Left lung (tissue), 10 donors: Measurements from ENCODE around the gene ANKMY1. TPM values are rescaled to one million over a fixed set of nuclear protein-coding genes. Genes with fewer than 3 reads are reported as not detected.

Experiments
- ATAC-seq: fragments of 200-7000 bp; cut with Tn5 transposase; one replicate; pipeline ENCODE4 v1.9.1; 2020; ENCODE audit warnings: moderate library complexity
- DNase-seq, 4 donors: peaks; one replicate each; pipeline ENCODE4 v3.0.0-alpha.2; 2013 to 2020
- H3K27ac ChIP-seq, 2 donors: fragments of 200-600 bp; sonication (generic) in 1 of 2; one replicate each; pipeline versions ENCODE4 v1.5.0 to v1.8.0; 2020 to 2021
- H3K27me3 ChIP-seq, 2 donors: fragments of 200-600 bp; sonication (generic) in 1 of 2; one replicate each; pipeline versions ENCODE4 v1.5.0 to v1.8.0; 2020 to 2021
- H3K36me3 ChIP-seq, 2 donors: fragments of 200-600 bp; sonication (generic) in 1 of 2; one replicate each; pipeline versions ENCODE4 v1.5.0 to v1.8.0; 2020 to 2021
- H3K4me1 ChIP-seq, 2 donors: fragments of 200-600 bp; one replicate each; pipeline ENCODE4 v1.8.0; 2021
- H3K4me3 ChIP-seq, 2 donors: fragments of 200-600 bp; sonication (generic) in 1 of 2; one replicate each; pipeline versions ENCODE4 v1.5.0 to v1.8.0; 2020 to 2021; ENCODE audit warnings: mild to moderate bottlenecking in 1 of 2
- H3K9me3 ChIP-seq, 2 donors: fragments of 200-600 bp; sonication (generic) in 1 of 2; one replicate each; pipeline versions ENCODE4 v1.5.0 to v1.8.0; 2020 to 2021
- CTCF ChIP-seq, 2 donors: fragments of 200-600 bp; sonication (generic) in 1 of 2; IDR thresholded peaks; one replicate each; pipeline versions ENCODE4 v1.5.0 to v1.8.0; 2021; ENCODE audit warnings: antibody characterized with exemption in 2 of 2
- intact Hi-C, 2 donors: fragments of 100-400 bp; cut with DNase I; formaldehyde crosslinking; loops; one replicate each; pipeline versions ENCODE4 v1.11.2 to v1.14.2; 2022
- polyA plus RNA-seq, 6 donors: library from polyadenylated mRNA; unstranded; fragments of 120-200 nt; gene quantifications; one replicate each; pipeline ENCODE4 v1.2.1, GENCODE V29; 2013; ENCODE audit not compliant: insufficient read length in 6 of 6
- total RNA-seq, 2 donors: library from RNA; stranded (reverse); fragmentation: NEBNext Ultra II Directional; extraction: Animal tissue kit (Norgen Biotek cat#: 25700); gene quantifications; one replicate each; pipeline ENCODE4 v1.2.1, GENCODE V29; 2021
- donor health status: DM: no; HTN: yes; CAD: no.
- donor health status: DM: no; HTN: no; CAD: no.

ANKMY1 gene
- total and polyA plus RNA-seq, 8 donors: 11.8 to 20.1 (median 15.1) TPM

- intact Hi-C loops: no loop called here
- peak in 1 of 4 donors; percentile 20 for DNase-seq
- Histone ChIP-seq H3K36me3 (peaks cover 0 to 33% of the 10 kb centered on the region in 2 donors), H3K27ac (no peak overlapping the region), H3K4me3 (no peak overlapping the region), H3K27me3 (no peaks in the 10 kb centered on the region), H3K9me3 (no peaks in the 10 kb centered on the region), H3K4me1 (peaks cover 7 to 14% of the 10 kb centered on the region in 2 donors)
- TF ChIP-seq CTCF (IDR thresholded peaks at IDR 0.05): no peak
- no peak for ATAC-seq
These were observed 46.1 kb upstream of the ANKMY1 start for GRCh38 chr2:240603846-240604245.

DNA sequence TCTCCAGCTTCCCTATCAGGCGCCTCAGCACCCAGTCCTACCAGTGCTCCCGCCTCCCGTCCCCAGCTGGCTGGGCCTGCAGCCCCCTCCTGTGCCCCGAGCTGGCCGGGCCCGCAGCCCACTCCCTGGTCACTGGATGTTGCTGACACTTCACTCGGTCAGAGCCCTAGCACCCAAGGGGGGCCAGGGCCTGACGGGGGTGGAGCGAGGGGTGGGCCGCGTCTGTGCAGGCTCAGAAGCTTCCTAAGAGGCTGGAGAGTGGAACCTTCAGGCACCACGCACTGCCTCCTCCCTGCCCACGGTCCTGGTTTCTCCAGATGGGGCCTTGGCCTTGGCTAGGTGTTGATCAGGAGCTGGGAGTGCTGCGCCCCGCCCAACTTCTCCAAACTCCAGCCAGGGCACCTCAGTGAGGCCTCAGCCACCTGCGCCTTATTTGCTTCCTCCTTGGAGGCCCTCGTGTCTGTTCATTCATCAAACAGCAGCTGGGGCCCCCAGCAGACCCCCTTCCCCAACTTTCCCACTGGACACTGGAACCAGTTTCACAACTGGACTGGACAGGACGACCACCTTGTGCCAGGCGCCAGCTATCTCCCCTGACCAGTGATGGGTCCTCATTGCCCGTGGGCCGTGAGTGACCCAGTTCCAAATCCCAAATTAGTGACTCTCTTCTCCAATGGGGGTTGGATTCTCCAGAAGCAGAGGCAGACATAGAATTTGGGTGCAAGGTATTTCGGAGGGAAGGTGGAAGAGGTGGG lies 45.5 kb upstream of the ANKMY1 start:
- no peak for TF ChIP-seq CTCF (IDR thresholded peaks at IDR 0.05)
- H3K4me1 ChIP-seq: peaks cover 7 to 14% of the 10 kb centered on the region in 2 donors
- H3K9me3 ChIP-seq: no peaks in the 10 kb centered on the region
- no peak overlapping the region for H3K4me3 ChIP-seq
- peaks cover 0 to 39% of the 10 kb centered on the region in 2 donors for H3K36me3 ChIP-seq
- no peak overlapping the region for H3K27ac ChIP-seq
- intact Hi-C loops: no loop called here
- H3K27me3 ChIP-seq: no peaks in the 10 kb centered on the region
- ATAC-seq (no peak), DNase-seq (peak in 1 of 4 donors; percentile 25)

DNA sequence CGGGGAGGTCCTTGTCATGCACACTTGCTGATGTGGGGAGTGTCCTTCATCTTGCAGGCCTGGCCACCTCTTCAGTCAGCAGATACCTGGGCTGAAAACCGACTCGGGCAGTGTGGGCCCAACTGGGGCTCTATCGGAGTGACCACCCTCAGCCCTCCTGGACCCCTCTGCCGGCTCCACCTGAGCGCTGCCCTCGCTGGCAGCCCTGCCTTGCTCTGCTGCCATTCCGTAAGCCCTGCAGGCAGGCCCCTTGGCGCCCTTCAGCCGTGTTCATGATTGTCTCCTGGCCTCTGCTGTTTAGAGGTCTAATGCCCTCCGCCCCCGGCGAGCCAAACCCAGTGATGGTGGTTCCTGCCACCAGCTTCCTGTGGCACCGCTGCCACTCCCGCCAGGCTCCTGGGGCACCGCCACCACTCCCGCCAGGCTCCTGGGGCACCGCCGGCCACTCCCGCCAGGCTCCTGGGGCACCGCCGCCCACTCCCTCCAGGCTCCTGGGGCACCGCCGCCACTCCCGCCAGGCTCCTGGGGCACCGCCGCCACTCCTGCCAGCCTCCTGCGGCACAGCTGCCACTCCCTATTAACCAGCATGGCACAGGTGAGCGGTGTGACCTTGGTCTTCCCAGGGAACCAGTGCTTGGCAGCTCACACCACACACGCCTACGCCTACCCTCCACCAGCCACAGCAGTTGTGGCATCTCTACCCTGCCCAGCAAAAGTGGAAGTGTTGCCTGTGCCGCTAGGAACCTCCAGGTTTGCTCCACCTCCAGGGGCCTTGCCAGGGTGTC lies 44.7 kb upstream of the ANKMY1 start:
- intact Hi-C loops: no loop called here
- no peak for TF ChIP-seq CTCF (IDR thresholded peaks at IDR 0.05)

DNA sequence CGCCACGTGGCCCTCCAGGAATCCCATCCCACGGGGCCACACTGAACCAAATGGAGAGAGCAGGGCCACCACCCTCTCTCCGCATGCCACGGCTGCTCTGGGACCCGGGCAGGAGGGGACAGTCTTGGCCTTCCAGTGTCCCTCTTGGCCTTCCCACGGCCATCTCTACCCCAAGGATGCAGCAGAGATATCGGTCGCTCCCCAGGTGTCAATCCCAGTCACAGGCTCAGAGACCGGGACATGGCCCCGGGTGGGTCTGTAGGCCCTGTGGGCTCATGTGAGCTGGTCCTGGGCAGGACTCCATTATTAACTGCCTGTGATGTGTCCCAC lies 44.0 kb upstream of the ANKMY1 start:
- no peak for ATAC-seq
- Histone ChIP-seq H3K27ac (no peak overlapping the region), H3K4me3 (no peak overlapping the region), H3K4me1 (peaks cover 7 to 14% of the 10 kb centered on the region in 2 donors), H3K9me3 (no peaks in the 10 kb centered on the region), H3K27me3 (no peaks in the 10 kb centered on the region), H3K36me3 (peaks cover 0 to 54% of the 10 kb centered on the region in 2 donors)
- peak in 1 of 4 donors; percentile 17 for DNase-seq
- intact Hi-C loops: no loop called here
- no peak for TF ChIP-seq CTCF (IDR thresholded peaks at IDR 0.05)

More for the DNA sequence above, 44.7 kb upstream of the ANKMY1 start:
- peaks cover 0 to 47% of the 10 kb centered on the region in 2 donors for H3K36me3 ChIP-seq
- H3K4me3 ChIP-seq: no peak overlapping the region
- no peaks in the 10 kb centered on the region for H3K27me3 ChIP-seq
- H3K27ac ChIP-seq: no peak overlapping the region
- ATAC-seq: no peak
- DNase-seq: peak in 1 of 4 donors; percentile 26
- H3K9me3 ChIP-seq: no peaks in the 10 kb centered on the region
- peaks cover 7 to 14% of the 10 kb centered on the region in 2 donors for H3K4me1 ChIP-seq
